Measurements from ENCODE around the gene STAT4.

Gene STAT4

DNA sequence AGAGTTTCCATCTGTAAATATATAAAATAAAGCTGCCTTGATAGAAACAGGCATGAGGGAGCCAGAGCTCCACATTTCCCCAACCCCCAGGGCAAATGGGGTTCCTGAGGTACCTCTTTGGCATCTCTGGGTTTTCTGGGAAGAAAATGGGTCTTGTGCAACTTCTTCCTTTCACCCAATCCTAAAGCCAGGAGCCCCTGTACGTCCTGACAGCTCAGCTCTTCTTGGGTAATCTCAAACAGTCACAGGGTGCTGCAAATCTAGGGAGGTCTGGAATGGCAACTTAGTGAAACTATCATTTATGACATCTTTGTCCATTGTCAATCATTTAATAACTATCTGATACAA is 100.2 kb downstream of the STAT4 start (continued):
- TF ChIP-seq, protein P1, sequence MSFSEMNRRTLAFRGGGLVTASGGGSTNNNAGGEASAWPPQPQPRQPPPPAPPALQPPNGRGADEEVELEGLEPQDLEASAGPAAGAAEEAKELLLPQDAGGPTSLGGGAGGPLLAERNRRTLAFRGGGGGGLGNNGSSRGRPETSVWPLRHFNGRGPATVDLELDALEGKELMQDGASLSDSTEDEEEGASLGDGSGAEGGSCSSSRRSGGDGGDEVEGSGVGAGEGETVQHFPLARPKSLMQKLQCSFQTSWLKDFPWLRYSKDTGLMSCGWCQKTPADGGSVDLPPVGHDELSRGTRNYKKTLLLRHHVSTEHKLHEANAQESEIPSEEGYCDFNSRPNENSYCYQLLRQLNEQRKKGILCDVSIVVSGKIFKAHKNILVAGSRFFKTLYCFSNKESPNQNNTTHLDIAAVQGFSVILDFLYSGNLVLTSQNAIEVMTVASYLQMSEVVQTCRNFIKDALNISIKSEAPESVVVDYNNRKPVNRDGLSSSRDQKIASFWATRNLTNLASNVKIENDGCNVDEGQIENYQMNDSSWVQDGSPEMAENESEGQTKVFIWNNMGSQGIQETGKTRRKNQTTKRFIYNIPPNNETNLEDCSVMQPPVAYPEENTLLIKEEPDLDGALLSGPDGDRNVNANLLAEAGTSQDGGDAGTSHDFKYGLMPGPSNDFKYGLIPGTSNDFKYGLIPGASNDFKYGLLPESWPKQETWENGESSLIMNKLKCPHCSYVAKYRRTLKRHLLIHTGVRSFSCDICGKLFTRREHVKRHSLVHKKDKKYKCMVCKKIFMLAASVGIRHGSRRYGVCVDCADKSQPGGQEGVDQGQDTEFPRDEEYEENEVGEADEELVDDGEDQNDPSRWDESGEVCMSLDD (tag by site-specific recombination; IDR thresholded peaks at IDR 0.05) = no peak
- TF ChIP-seq ZNF548 (tag by site-specific recombination; IDR thresholded peaks at IDR 0.05) = no peak
- TF ChIP-seq, protein P2, sequence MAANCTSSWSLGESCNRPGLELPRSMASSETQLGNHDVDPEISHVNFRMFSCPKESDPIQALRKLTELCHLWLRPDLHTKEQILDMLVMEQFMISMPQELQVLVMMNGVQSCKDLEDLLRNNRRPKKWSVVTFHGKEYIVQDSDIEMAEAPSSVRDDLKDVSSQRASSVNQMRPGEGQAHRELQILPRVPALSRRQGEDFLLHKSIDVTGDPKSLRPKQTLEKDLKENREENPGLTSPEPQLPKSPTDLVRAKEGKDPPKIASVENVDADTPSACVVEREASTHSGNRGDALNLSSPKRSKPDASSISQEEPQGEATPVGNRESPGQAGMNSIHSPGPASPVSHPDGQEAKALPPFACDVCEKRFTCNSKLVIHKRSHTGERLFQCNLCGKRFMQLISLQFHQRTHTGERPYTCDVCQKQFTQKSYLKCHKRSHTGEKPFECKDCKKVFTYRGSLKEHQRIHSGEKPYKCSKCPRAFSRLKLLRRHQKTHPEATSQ (tag by site-specific recombination; IDR thresholded peaks at IDR 0.05) = no peak
- TF ChIP-seq, protein P3, sequence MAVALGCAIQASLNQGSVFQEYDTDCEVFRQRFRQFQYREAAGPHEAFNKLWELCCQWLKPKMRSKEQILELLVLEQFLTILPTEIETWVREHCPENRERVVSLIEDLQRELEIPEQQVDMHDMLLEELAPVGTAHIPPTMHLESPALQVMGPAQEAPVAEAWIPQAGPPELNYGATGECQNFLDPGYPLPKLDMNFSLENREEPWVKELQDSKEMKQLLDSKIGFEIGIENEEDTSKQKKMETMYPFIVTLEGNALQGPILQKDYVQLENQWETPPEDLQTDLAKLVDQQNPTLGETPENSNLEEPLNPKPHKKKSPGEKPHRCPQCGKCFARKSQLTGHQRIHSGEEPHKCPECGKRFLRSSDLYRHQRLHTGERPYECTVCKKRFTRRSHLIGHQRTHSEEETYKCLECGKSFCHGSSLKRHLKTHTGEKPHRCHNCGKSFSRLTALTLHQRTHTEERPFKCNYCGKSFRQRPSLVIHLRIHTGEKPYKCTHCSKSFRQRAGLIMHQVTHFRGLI (tag by site-specific recombination; IDR thresholded peaks at IDR 0.05) = no peak

DNA sequence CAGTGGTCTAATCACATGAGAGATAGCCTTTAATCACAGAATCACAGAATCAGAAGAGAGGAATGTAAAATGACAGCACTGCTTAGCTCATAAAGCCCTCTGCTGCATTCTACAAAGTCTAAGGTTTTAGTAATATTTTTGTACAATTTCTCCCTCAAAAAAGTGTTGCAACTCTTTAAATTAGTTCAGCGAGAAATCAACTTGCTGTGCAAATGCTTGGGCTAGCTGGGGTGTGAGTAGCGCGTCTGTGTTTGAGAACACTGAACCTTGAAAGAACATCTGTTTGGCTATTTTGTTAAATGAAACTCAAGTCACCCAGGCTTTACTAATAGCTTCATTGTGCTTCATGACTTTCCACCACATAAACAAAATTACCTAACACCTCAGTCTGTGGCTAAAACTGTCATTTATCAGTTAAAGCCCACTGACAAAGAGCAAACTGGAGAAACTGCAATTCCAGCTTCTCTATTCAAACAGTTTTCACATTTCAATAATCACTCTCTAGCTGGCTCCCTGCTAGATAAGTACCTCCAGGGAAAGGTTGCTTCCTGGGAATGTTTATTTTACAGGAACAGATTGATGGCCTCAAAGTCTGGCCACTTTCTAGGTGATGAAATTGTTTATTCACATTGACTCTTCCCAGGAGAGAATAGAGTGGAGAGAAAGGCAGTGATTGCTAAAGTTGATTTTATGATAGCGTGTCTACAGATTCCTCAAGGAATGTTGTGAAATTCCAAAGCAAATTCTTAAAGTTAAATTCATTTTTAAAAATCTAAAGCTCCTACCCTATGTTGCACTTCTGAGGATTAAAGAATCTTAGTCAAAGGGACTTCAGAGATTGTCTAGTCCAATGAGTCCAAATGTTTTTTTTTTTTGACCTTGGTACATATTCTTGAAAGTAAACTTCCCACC is 100.8 kb downstream of the STAT4 start:
- no peaks in the 10 kb centered on the region for H3K36me3 ChIP-seq (ENCODE audit: control insufficient read depth in 2 of 2, insufficient read depth in 1 of 2, low read length in 2 of 2)
- ChIA-PET CTCF (interaction anchor here (0.6 to 8.2 kb wide), 13 partner anchors 8 to 752 kb away, joined by 3 to 146 read pairs (median 6); no protein-coding TSS in a partner anchor), POLR2A (interaction anchor here (1.4 to 1.5 kb wide), 2 partner anchors 8 to 30 kb away, joined by 4 read pairs; no protein-coding TSS in a partner anchor)
- H3K9me3 ChIP-seq (ENCODE audit: control insufficient read depth, insufficient read depth, low read depth, low read length) = no peaks in the 10 kb centered on the region
- no peaks in the 10 kb centered on the region; the same call in 1 of the 2 replicates for H3K4me1 ChIP-seq (ENCODE audit: control insufficient read depth, insufficient read depth, low read length)
- no peak overlapping the region for H3K27ac ChIP-seq (ENCODE audit: extremely low read depth, low read depth, low read length)
- H3K4me3 ChIP-seq (ENCODE audit: low read depth, low read length) = no peak overlapping the region
- TF ChIP-seq FEZF1 (tag by site-specific recombination; IDR thresholded peaks at IDR 0.05) = peak; percentile 57
- TF ChIP-seq ZNF248 (tag by site-specific recombination; IDR thresholded peaks at IDR 0.05) = no peak
- peak; percentile 31 for TF ChIP-seq ZIC2 (tag by site-specific recombination; IDR thresholded peaks at IDR 0.05)
- TF ChIP-seq, protein P4, sequence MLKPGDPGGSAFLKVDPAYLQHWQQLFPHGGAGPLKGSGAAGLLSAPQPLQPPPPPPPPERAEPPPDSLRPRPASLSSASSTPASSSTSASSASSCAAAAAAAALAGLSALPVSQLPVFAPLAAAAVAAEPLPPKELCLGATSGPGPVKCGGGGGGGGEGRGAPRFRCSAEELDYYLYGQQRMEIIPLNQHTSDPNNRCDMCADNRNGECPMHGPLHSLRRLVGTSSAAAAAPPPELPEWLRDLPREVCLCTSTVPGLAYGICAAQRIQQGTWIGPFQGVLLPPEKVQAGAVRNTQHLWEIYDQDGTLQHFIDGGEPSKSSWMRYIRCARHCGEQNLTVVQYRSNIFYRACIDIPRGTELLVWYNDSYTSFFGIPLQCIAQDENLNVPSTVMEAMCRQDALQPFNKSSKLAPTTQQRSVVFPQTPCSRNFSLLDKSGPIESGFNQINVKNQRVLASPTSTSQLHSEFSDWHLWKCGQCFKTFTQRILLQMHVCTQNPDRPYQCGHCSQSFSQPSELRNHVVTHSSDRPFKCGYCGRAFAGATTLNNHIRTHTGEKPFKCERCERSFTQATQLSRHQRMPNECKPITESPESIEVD (tag by site-specific recombination; IDR thresholded peaks at IDR 0.05) = peak; percentile 62
- TF ChIP-seq ZNF555 (tag by site-specific recombination; conservative IDR thresholded peaks at IDR 0.05) = no peak
- TF ChIP-seq ZNF23 (tag by site-specific recombination; IDR thresholded peaks at IDR 0.05; ENCODE audit: borderline replicate concordance) = no peak
- 0 out of 2 replicates have a peak, but pooled peaks have one; percentile 43 for TF ChIP-seq TRIM28 (IDR thresholded peaks at IDR 0.05; ENCODE audit: borderline replicate concordance, low read length)
- no peak for TF ChIP-seq ZFP37 (tag by site-specific recombination; IDR thresholded peaks at IDR 0.05)
- TF ChIP-seq, protein P5, sequence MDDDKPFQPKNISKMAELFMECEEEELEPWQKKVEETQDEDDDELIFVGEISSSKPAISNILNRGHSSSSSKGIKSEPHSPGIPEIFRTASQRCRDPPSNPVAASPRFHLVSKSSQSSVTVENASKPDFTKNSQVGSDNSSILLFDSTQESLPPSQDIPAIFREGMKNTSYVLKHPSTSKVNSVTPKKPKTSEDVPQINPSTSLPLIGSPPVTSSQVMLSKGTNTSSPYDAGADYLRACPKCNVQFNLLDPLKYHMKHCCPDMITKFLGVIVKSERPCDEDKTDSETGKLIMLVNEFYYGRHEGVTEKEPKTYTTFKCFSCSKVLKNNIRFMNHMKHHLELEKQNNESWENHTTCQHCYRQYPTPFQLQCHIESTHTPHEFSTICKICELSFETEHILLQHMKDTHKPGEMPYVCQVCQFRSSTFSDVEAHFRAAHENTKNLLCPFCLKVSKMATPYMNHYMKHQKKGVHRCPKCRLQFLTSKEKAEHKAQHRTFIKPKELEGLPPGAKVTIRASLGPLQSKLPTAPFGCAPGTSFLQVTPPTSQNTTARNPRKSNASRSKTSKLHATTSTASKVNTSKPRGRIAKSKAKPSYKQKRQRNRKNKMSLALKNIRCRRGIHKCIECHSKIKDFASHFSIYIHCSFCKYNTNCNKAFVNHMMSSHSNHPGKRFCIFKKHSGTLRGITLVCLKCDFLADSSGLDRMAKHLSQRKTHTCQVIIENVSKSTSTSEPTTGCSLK (tag by site-specific recombination; IDR thresholded peaks at IDR 0.05) = no peak
- TF ChIP-seq, protein P6, sequence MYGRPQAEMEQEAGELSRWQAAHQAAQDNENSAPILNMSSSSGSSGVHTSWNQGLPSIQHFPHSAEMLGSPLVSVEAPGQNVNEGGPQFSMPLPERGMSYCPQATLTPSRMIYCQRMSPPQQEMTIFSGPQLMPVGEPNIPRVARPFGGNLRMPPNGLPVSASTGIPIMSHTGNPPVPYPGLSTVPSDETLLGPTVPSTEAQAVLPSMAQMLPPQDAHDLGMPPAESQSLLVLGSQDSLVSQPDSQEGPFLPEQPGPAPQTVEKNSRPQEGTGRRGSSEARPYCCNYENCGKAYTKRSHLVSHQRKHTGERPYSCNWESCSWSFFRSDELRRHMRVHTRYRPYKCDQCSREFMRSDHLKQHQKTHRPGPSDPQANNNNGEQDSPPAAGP (tag by site-specific recombination; IDR thresholded peaks at IDR 0.05) = no peak
- TF ChIP-seq GFI1B (tag by site-specific recombination; IDR thresholded peaks at IDR 0.05) = peak; percentile 41; the same call in 1 of the 2 replicates
- TF ChIP-seq, protein P7, sequence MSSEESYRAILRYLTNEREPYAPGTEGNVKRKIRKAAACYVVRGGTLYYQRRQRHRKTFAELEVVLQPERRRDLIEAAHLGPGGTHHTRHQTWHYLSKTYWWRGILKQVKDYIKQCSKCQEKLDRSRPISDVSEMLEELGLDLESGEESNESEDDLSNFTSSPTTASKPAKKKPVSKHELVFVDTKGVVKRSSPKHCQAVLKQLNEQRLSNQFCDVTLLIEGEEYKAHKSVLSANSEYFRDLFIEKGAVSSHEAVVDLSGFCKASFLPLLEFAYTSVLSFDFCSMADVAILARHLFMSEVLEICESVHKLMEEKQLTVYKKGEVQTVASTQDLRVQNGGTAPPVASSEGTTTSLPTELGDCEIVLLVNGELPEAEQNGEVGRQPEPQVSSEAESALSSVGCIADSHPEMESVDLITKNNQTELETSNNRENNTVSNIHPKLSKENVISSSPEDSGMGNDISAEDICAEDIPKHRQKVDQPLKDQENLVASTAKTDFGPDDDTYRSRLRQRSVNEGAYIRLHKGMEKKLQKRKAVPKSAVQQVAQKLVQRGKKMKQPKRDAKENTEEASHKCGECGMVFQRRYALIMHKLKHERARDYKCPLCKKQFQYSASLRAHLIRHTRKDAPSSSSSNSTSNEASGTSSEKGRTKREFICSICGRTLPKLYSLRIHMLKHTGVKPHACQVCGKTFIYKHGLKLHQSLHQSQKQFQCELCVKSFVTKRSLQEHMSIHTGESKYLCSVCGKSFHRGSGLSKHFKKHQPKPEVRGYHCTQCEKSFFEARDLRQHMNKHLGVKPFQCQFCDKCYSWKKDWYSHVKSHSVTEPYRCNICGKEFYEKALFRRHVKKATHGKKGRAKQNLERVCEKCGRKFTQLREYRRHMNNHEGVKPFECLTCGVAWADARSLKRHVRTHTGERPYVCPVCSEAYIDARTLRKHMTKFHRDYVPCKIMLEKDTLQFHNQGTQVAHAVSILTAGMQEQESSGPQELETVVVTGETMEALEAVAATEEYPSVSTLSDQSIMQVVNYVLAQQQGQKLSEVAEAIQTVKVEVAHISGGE (tag by site-specific recombination; conservative IDR thresholded peaks at IDR 0.05; ENCODE audit: low read depth) = no peak
- peak; percentile 24; the same call in 1 of the 2 replicates for TF ChIP-seq ZNF394 (tag by site-specific recombination; IDR thresholded peaks at IDR 0.05; ENCODE audit: borderline replicate concordance)
- TF ChIP-seq ZNF133 (tag by site-specific recombination; IDR thresholded peaks at IDR 0.05) = no peak

All from HEK293 (cell line).